K562 (cell line): Measurements from ENCODE around the gene DNAJC11. TPM values are rescaled to one million over a fixed set of nuclear protein-coding genes. Genes with fewer than 3 reads are reported as not detected.

ENCODE experiments used
- ATAC-seq: fragments of 200-7000 bp; cut with Tn5 transposase; 3 replicates; pipeline ENCODE4 v1.9.1; 2020; ENCODE audit warnings: moderate library complexity
- BruUV-seq: library from RNA; stranded (reverse); fragments of 400-500 nt; replicated peaks from 2 replicates; lab custom pipeline; 2021; lab: Mats Ljungman, UMichigan
- CTCF ChIA-PET: fragments of 300-600 bp; formaldehyde crosslinking; extraction: SDS; loops from one replicate; lab custom pipeline; 2021; ENCODE audit warnings: low intra/inter-chr PET ratio; lab: Yijun Ruan, JAX
- POLR2A ChIA-PET: fragments of 300-600, 350-650 bp; sonication (Branson Sonifier 250); formaldehyde crosslinking; extraction: SDS; loops from one replicate; lab custom pipeline; 2021; ENCODE audit warnings: antibody characterized with exemption, inconsistent platforms; lab: Yijun Ruan, JAX
- DNase-seq, 4 experiments: peaks; one replicate each; pipeline versions ENCODE4 v3.0.0 to v3.0.0-alpha.2; 2011 to 2018; ENCODE audit warnings: low spot score in 3 of 4, mixed read lengths in 3 of 4; ENCODE audit errors: extremely low read depth in 1 of 4
- FAIRE-seq: peaks from 2 replicates; lab custom pipeline; 2011; peaks lifted over from hg19 to GRCh38; lab: Jason Lieb, UNC
- H2AFZ ChIP-seq: 2 replicates; pipeline ENCODE4 v1.6.0; 2011; ENCODE audit warnings: low read depth, low read length, control low read depth, inconsistent platforms
- H3K27ac ChIP-seq: fragments of 200-600 bp; 3 replicates; pipeline ENCODE4 v1.8.0; 2011; ENCODE audit warnings: low read depth, mild to moderate bottlenecking, control low read depth, inconsistent platforms, low read length, moderate library complexity, mixed read lengths; ENCODE audit errors: extremely low read depth
- H3K27me3 ChIP-seq, 2 experiments: fragments of 300-600 bp in 1 of 2; 2 replicates in 1 of 2; 3 replicates in 1 of 2; pipeline versions ENCODE4 v1.6.0 to v1.8.0; 2011; ENCODE audit warnings: inconsistent platforms in 2 of 2, low read length in 2 of 2, mild to moderate bottlenecking in 1 of 2, mixed read lengths in 1 of 2, moderate library complexity in 1 of 2; ENCODE audit not compliant: control insufficient read depth in 2 of 2, insufficient read depth in 2 of 2
- H3K36me3 ChIP-seq: fragments of 300-600 bp; 3 replicates; pipeline ENCODE4 v1.8.0; 2011; ENCODE audit warnings: mild to moderate bottlenecking, low read length, inconsistent platforms; ENCODE audit not compliant: control insufficient read depth, insufficient read depth
- H3K4me1 ChIP-seq, 2 experiments: fragments of 200-600 bp in 1 of 2; replicated peaks in 1 of 2; 2 replicates in 1 of 2; 3 replicates in 1 of 2; pipeline versions ENCODE4 v1.5.1 to v1.8.0; 2011; ENCODE audit warnings: inconsistent platforms in 2 of 2, low read length in 2 of 2, mild to moderate bottlenecking in 1 of 2, mixed read lengths in 1 of 2, moderate library complexity in 1 of 2; ENCODE audit not compliant: control insufficient read depth in 2 of 2, insufficient read depth in 2 of 2
- H3K4me2 ChIP-seq: 2 replicates; pipeline ENCODE4 v1.6.1; 2011; ENCODE audit warnings: low read length, control low read depth, inconsistent platforms, mixed read lengths; ENCODE audit not compliant: insufficient read depth
- H3K4me3 ChIP-seq: fragments of 200-600 bp; sonication (generic), shearing (Covaris generic); 2 replicates; pipeline ENCODE4 v1.5.1; 2016; ENCODE audit warnings: control low read depth, inconsistent platforms
- H3K79me2 ChIP-seq: fragments of 200-600 bp; 3 replicates; pipeline ENCODE4 v1.8.0; 2011; ENCODE audit warnings: low read length, inconsistent platforms; ENCODE audit not compliant: control insufficient read depth, insufficient read depth
- H3K9ac ChIP-seq, 2 experiments: 2 replicates each; pipeline versions ENCODE4 v1.6.0 to v1.6.1; 2011; ENCODE audit warnings: low read depth in 2 of 2, low read length in 2 of 2, control low read depth in 1 of 2, inconsistent platforms in 1 of 2, mild to moderate bottlenecking in 1 of 2, mixed read lengths in 1 of 2; ENCODE audit not compliant: insufficient read depth in 1 of 2
- H3K9me1 ChIP-seq: one replicate; pipeline ENCODE4 v1.6.0; 2011; ENCODE audit warnings: inconsistent platforms, mild to moderate bottlenecking, low read length, moderate library complexity; ENCODE audit not compliant: control insufficient read depth, insufficient read depth
- H3K9me3 ChIP-seq: replicated peaks from 2 replicates; pipeline ENCODE4 v1.5.1; 2011; ENCODE audit warnings: low read depth, low read length, inconsistent platforms; ENCODE audit not compliant: control insufficient read depth, insufficient read depth
- H4K20me1 ChIP-seq: replicated peaks from 2 replicates; pipeline ENCODE4 v1.6.1; 2011; ENCODE audit warnings: low read length, inconsistent platforms, mixed read lengths; ENCODE audit not compliant: control insufficient read depth, insufficient read depth
- CCNT2 ChIP-seq: IDR thresholded peaks from 2 replicates; pipeline ENCODE4 v1.6.1; 2011; ENCODE audit warnings: borderline replicate concordance, low read depth, mild to moderate bottlenecking, moderate library complexity, mixed read lengths, low read length; ENCODE audit not compliant: insufficient read length; ENCODE audit errors: extremely low read depth
- GABPA ChIP-seq: fragments of 200-800 bp; sonication (Bioruptor generic); conservative IDR thresholded peaks from 2 replicates; pipeline ENCODE4 v1.6.1; 2016; ENCODE audit warnings: low read depth, missing genetic modification characterization, missing compliant biosample characterization
- HIVEP1 ChIP-seq: fragments of 250-450 bp; sonication (Bioruptor Pico); IDR thresholded peaks from 2 replicates; pipeline ENCODE4 v1.4.0; 2020; ENCODE audit warnings: mild to moderate bottlenecking
- ID3 ChIP-seq, 2 experiments: fragments of 250-450 bp in 1 of 2; fragments of 450-650 bp in 1 of 2; sonication (Bioruptor Pico) in 1 of 2; IDR thresholded peaks; 2 replicates each; pipeline versions ENCODE4 v1.6.1 to v1.8.0; 2016 to 2021; ENCODE audit warnings: mild to moderate bottlenecking in 2 of 2, moderate library complexity in 2 of 2, missing compliant biosample characterization in 1 of 2, missing genetic modification characterization in 1 of 2
- KDM2B ChIP-seq: fragments of 250-450 bp; sonication (Bioruptor Pico); IDR thresholded peaks from 2 replicates; pipeline ENCODE4 v1.8.0; 2021; ENCODE audit warnings: mild to moderate bottlenecking, moderate library complexity
- NFRKB ChIP-seq: fragments of 450-650 bp; IDR thresholded peaks from 2 replicates; pipeline ENCODE4 v1.6.1; 2016; ENCODE audit warnings: low read depth
- POLR2G ChIP-seq: fragments of 200-400 bp; formaldehyde crosslinking; IDR thresholded peaks from 2 replicates; pipeline ENCODE4 v1.6.1; 2017; ENCODE audit warnings: low read depth, mild to moderate bottlenecking, antibody characterized with exemption, low read length, moderate library complexity
- SPI1 ChIP-seq: IDR thresholded peaks from 2 replicates; pipeline ENCODE4 v1.6.1; 2011; ENCODE audit warnings: low read depth, low read length, control low read depth, borderline replicate concordance
- ZFP30 ChIP-seq: fragments of 250-450 bp; sonication (Bioruptor Pico); IDR thresholded peaks from 2 replicates; pipeline ENCODE4 v1.8.0; 2022; ENCODE audit warnings: moderate library complexity, mild to moderate bottlenecking, inconsistent platforms, borderline replicate concordance
- ZHX1 ChIP-seq: fragments of 150-350 bp; conservative IDR thresholded peaks from 2 replicates; pipeline ENCODE4 v1.6.1; 2014; ENCODE audit warnings: low read length
- WGBS: fragments of 100-300 bp; shearing (Covaris generic); methylation state at CpG from one replicate; pipeline ENCODE4 v1.1.6; 2016; ENCODE audit warnings: low coverage, mixed read lengths; ENCODE audit not compliant: insufficient coverage; ENCODE audit errors: missing lambda C conversion rate; 5-methylcytosine and 5-hydroxymethylcytosine counted together
- in situ Hi-C: fragments of 300-500 bp; cut with MboI; formaldehyde crosslinking; loops from 4 replicates; pipeline ENCODE4 v1.15.0; 2018; ENCODE audit warnings: inconsistent platforms, mixed read lengths
- intact Hi-C: fragments of 100-400 bp; cut with micrococcal nuclease; formaldehyde crosslinking; loops from 2 replicates; pipeline ENCODE4 v1.14.2; 2022
- polyA plus RNA-seq, 8 experiments: library from polyadenylated mRNA; depleted of rRNA in 4 of 8; stranded (reverse) in 5 of 8; unstranded in 3 of 8; fragments of >200 nt; fragmentation: Nextera tagmentation in 2 of 8; fragmentation: Illumina TruSeq in 1 of 8; extraction: Ambion mirVana in 2 of 8; extraction: Trizol in 1 of 8; gene quantifications; 2 replicates each; pipeline versions ENCODE4 v1.2.1 to v1.2.3, GENCODE V29; 2011 to 2014; ENCODE audit warnings: inconsistent platforms in 1 of 8, missing spikeins in 1 of 8
- total RNA-seq, 7 experiments: library from RNA; depleted of rRNA in 6 of 7; stranded (reverse); fragments of >200 nt in 6 of 7; fragmentation: Illumina TruSeq in 2 of 7; extraction: Trizol in 2 of 7; gene quantifications; 2 replicates each; pipeline versions ENCODE4 v1.2.1 to v1.2.3, GENCODE V29; 2011 to 2021; ENCODE audit warnings: low replicate concordance in 1 of 7
- TF ChIP-seq, protein P1 (sequence below): IDR thresholded peaks from 3 replicates; pipeline ENCODE4 v1.6.1; 2011; ENCODE audit warnings: borderline replicate concordance, mild to moderate bottlenecking; ENCODE audit not compliant: insufficient read length, insufficient read depth
- TF ChIP-seq, protein P2 (sequence below): IDR thresholded peaks from 3 replicates; pipeline ENCODE4 v1.6.1; 2011; ENCODE audit warnings: borderline replicate concordance, mild to moderate bottlenecking, moderate library complexity; ENCODE audit not compliant: insufficient read length; ENCODE audit errors: extremely low read depth

The DNAJC11 gene
- total and polyA plus RNA-seq, 9 of the 15 experiments (the other 6 are each of a cell fraction or from before 2014, with no cell fraction given) = 14.1 to 123 (median 76.6) TPM

- no peak for FAIRE-seq
- WGBS = under 1% methylated on average over 102 of the region's 103 CpGs
- Histone ChIP-seq H2AFZ (peak overlapping the region; percentile 83), H3K79me2 (peaks cover 53% of the 10 kb centered on the region), H3K36me3 (peaks cover 35% of the 10 kb centered on the region; the same call in 2 of the 3 replicates), H3K4me3 (peak overlapping the region; percentile 89), H4K20me1 (peaks cover 40% of the 10 kb centered on the region), H3K4me2 (peak overlapping the region; percentile 99), H3K4me1 (peaks cover 38 to 63% of the 10 kb centered on the region in 2 experiments), H3K9me3 (no peaks in the 10 kb centered on the region), H3K9ac (peak overlapping the region; percentile 93 to 100), H3K9me1 (peaks cover 20% of the 10 kb centered on the region), H3K27ac (peak overlapping the region; percentile 99), H3K27me3 (no peaks in the 10 kb centered on the region)
- in situ Hi-C loops (no loop called here), intact Hi-C loops (loop anchor here (1.0 to 2.0 kb wide), 3 partner anchors 11 to 48 kb away; partner anchors contain the start of genes NOL9 and PHF13)
- peak in 2 of 4 experiments; percentile 54 to 60 for DNase-seq
- ATAC-seq = peak; percentile 62
- BruUV-seq = no TSS peak
- ChIA-PET CTCF (no interaction called here), POLR2A (interaction anchor here (0.6 to 10.7 kb wide), 15 partner anchors 8 to 88 kb away, joined by 3 to 221 read pairs (median 4); partner anchors contain the start of genes PHF13 and ZBTB48)
- TF ChIP-seq NFRKB (no peak), ZFP30 (CRISPR knock-in tag) (no peak), CCNT2 (peak; percentile 17), ZHX1 (no peak), SPI1 (no peak), GABPA (tag) (no peak), ID3 (CRISPR knock-in tag; IDR thresholded peaks at IDR 0.05) (no peak), ID3 (tag; IDR thresholded peaks at IDR 0.05) (peak; percentile 64), POLR2G (no peak), KDM2B (0 out of 2 replicates have a peak, but pooled peaks have one; percentile 42), HIVEP1 (CRISPR knock-in tag) (no peak)
- TF ChIP-seq, protein P1, sequence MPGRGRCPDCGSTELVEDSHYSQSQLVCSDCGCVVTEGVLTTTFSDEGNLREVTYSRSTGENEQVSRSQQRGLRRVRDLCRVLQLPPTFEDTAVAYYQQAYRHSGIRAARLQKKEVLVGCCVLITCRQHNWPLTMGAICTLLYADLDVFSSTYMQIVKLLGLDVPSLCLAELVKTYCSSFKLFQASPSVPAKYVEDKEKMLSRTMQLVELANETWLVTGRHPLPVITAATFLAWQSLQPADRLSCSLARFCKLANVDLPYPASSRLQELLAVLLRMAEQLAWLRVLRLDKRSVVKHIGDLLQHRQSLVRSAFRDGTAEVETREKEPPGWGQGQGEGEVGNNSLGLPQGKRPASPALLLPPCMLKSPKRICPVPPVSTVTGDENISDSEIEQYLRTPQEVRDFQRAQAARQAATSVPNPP = no peak
- TF ChIP-seq, protein P2, sequence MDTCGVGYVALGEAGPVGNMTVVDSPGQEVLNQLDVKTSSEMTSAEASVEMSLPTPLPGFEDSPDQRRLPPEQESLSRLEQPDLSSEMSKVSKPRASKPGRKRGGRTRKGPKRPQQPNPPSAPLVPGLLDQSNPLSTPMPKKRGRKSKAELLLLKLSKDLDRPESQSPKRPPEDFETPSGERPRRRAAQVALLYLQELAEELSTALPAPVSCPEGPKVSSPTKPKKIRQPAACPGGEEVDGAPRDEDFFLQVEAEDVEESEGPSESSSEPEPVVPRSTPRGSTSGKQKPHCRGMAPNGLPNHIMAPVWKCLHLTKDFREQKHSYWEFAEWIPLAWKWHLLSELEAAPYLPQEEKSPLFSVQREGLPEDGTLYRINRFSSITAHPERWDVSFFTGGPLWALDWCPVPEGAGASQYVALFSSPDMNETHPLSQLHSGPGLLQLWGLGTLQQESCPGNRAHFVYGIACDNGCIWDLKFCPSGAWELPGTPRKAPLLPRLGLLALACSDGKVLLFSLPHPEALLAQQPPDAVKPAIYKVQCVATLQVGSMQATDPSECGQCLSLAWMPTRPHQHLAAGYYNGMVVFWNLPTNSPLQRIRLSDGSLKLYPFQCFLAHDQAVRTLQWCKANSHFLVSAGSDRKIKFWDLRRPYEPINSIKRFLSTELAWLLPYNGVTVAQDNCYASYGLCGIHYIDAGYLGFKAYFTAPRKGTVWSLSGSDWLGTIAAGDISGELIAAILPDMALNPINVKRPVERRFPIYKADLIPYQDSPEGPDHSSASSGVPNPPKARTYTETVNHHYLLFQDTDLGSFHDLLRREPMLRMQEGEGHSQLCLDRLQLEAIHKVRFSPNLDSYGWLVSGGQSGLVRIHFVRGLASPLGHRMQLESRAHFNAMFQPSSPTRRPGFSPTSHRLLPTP = no peak
Measured at GRCh38 chr1:6601923-6602668, 99.5 kb downstream of the DNAJC11 start.
